Activated naive CD8-positive, alpha-beta T cell (primary cell): ENCODE measurements around the gene CSNK2A3.
"Not testable (repeated sequence)": the region's sequence is repeated elsewhere in the genome, so short reads cannot be mapped to it uniquely, and the experiment has no call there.

ENCODE experiments used
- H3K27ac Mint-ChIP-seq: one replicate; pipeline ENCODE4 v1.8.0; 2021; ENCODE audit warnings: mixed read lengths
- H3K27me3 Mint-ChIP-seq: one replicate; pipeline ENCODE4 v1.8.0; 2021; ENCODE audit warnings: mixed read lengths
- H3K36me3 Mint-ChIP-seq: one replicate; pipeline ENCODE4 v1.8.0; 2021; ENCODE audit warnings: mixed read lengths
- H3K4me1 Mint-ChIP-seq: one replicate; pipeline ENCODE4 v1.8.0; 2021; ENCODE audit warnings: low read depth, mixed read lengths
- H3K4me3 Mint-ChIP-seq: one replicate; pipeline ENCODE4 v1.8.0; 2021; ENCODE audit warnings: mild to moderate bottlenecking, mixed read lengths
- H3K9me3 Mint-ChIP-seq: one replicate; pipeline ENCODE4 v1.8.0; 2021; ENCODE audit warnings: low read depth, mixed read lengths

The CSNK2A3 gene

GRCh38 chr11:11366793-11367192 lies 13.7 kb upstream of the CSNK2A3 start:
- no peak overlapping the region for H3K4me3 Mint-ChIP-seq
- H3K27me3 Mint-ChIP-seq: peaks cover 19% of the 10 kb centered on the region
- H3K27ac Mint-ChIP-seq: no peak overlapping the region
- H3K4me1 Mint-ChIP-seq: no peaks in the 10 kb centered on the region
- H3K36me3 Mint-ChIP-seq: no peaks in the 10 kb centered on the region
- H3K9me3 Mint-ChIP-seq: peaks cover 5% of the 10 kb centered on the region

DNA sequence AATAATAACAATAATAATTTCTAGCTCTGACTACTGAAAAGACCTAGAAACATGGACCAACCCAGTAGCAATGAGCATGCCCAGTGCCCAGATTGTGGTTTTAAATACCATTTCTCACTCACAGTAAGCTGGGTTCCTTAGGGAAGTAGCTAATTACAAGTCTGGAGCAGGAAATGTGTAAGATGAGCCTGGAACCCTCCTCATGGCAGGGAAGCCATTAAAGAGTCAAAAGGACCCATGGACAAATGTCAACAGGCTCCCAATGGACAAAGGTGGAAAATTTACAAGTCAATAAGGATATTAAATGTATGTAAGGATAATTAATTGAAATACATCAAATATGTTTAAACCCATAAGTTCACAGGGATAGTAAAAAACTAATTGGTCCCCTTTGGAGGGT lies 10.6 kb upstream of the CSNK2A3 start:
- H3K9me3 Mint-ChIP-seq: peaks cover 5% of the 10 kb centered on the region
- no peak overlapping the region for H3K27ac Mint-ChIP-seq
- H3K36me3 Mint-ChIP-seq: no peaks in the 10 kb centered on the region
- no peak overlapping the region for H3K4me3 Mint-ChIP-seq
- peaks cover 12% of the 10 kb centered on the region for H3K27me3 Mint-ChIP-seq
- H3K4me1 Mint-ChIP-seq: no peaks in the 10 kb centered on the region

GRCh38 chr11:11359611-11360010 lies 6.6 kb upstream of the CSNK2A3 start:
- H3K4me1 Mint-ChIP-seq: no peaks in the 10 kb centered on the region
- H3K9me3 Mint-ChIP-seq: no peaks in the 10 kb centered on the region
- H3K4me3 Mint-ChIP-seq: no peak overlapping the region
- peaks cover 16% of the 10 kb centered on the region for H3K27me3 Mint-ChIP-seq
- H3K36me3 Mint-ChIP-seq: no peaks in the 10 kb centered on the region
- no peak overlapping the region for H3K27ac Mint-ChIP-seq

DNA sequence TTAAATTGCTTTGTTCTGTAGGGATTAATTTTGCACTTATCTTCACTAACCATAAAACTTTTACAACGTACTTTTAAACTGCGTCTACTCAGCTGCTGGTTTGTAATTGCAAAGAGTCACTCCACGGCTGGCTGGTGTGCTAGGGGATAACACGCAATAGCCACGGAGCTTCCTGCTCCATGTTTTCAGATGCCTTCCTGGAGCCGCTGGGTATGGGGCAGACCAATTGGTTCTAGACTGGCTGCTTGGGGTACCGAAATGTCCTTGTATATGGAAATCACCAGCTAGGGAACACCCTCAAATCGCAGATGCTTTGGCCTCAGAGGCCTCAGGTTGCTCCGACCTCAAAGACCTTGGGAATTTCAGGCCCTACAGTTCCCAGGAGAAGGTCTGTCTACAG lies 3.8 kb upstream of the CSNK2A3 start:
- H3K4me1 Mint-ChIP-seq: no peaks in the 10 kb centered on the region
- no peak overlapping the region for H3K27ac Mint-ChIP-seq
- no peaks in the 10 kb centered on the region for H3K9me3 Mint-ChIP-seq
- H3K27me3 Mint-ChIP-seq: peaks cover 11% of the 10 kb centered on the region
- no peaks in the 10 kb centered on the region for H3K36me3 Mint-ChIP-seq
- no peak overlapping the region for H3K4me3 Mint-ChIP-seq

DNA sequence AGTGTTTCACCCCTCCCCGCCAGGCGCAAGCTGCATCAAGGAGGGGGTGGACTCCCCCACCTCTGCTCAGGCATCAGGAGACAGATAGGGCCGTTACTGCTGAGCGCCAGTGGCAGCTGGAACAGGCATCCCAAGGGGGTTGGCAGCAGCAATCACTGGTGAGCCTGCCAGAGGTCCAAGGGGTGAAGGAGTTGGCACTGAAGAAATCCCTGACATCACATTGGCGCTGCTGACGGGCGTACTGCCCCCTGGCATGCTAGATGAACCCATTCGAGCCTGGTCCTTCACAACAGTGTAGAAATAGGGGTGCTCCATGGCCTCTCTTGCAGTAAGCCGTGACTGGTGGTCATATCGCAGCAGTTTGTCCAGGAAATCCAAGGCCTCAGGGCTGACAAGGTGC lies 1.2 kb downstream of the CSNK2A3 start:
- H3K27ac Mint-ChIP-seq, H3K4me3 Mint-ChIP-seq, H3K36me3 Mint-ChIP-seq, H3K4me1 Mint-ChIP-seq, H3K9me3 Mint-ChIP-seq: not testable (repeated sequence)
- peaks cover 10% of the 10 kb centered on the region for H3K27me3 Mint-ChIP-seq

DNA sequence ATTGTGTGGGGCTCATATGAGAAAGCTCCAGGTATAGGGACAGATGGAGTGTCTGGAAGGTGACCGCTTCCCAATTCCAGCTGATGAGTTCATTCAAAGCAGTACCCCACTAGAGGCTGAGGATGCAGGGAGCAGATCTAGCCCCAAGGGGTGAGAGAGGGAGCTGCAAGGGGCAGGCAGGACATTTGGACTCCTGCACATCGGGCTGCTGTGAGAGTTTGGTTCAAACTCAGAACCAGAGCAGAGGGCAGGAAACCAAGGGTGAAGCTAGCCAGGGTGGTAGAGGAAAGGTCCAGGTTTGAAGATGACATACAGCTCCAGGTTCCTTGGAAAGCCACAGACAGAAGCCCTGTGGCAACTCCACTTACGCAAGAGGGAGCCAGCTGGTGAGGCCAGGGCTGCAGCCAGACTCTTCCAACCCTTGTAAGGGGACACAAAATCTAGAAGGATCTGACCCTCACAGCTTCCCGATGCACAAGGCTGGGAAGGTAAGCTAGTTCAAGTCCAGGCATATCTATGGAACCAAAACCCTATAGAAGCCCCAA lies 1.9 kb downstream of the CSNK2A3 start:
- peaks cover 7% of the 10 kb centered on the region for H3K27me3 Mint-ChIP-seq
- H3K36me3 Mint-ChIP-seq: no peaks in the 10 kb centered on the region
- H3K9me3 Mint-ChIP-seq: no peaks in the 10 kb centered on the region
- no peaks in the 10 kb centered on the region for H3K4me1 Mint-ChIP-seq
- H3K4me3 Mint-ChIP-seq: no peak overlapping the region
- H3K27ac Mint-ChIP-seq: no peak overlapping the region

DNA sequence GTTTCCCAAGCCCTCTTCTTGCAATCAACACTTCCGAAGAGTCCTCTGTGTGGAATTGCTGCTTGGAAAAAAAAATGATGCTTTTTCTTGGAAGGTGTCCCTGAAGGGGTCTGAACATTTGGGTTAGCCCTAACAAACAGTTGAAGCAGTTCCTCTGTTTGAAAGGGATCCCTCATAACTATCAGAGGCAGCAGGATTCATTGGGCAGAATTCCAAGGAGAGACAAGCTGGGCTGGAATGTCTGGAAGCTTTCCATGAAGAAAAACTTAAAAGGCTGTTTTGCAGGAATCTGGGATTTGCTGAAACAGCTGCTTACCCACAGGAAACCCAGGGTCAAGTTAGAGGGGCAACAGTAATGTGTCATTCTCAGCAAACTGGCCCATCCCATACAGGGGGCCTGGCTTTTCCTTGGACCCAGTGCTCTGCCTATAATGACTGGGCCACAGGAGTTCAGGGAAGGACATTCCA lies 3.1 kb downstream of the CSNK2A3 start:
- H3K9me3 Mint-ChIP-seq: no peaks in the 10 kb centered on the region
- no peaks in the 10 kb centered on the region for H3K36me3 Mint-ChIP-seq
- H3K27me3 Mint-ChIP-seq: peaks cover 7% of the 10 kb centered on the region
- H3K27ac Mint-ChIP-seq: no peak overlapping the region
- no peak overlapping the region for H3K4me3 Mint-ChIP-seq
- no peaks in the 10 kb centered on the region for H3K4me1 Mint-ChIP-seq

GRCh38 chr11:11349106-11349825 lies 3.8 kb downstream of the CSNK2A3 start:
- H3K27me3 Mint-ChIP-seq: peaks cover 4% of the 10 kb centered on the region
- no peaks in the 10 kb centered on the region for H3K36me3 Mint-ChIP-seq
- H3K27ac Mint-ChIP-seq: no peak overlapping the region
- no peak overlapping the region for H3K4me3 Mint-ChIP-seq
- no peaks in the 10 kb centered on the region for H3K9me3 Mint-ChIP-seq
- H3K4me1 Mint-ChIP-seq: no peaks in the 10 kb centered on the region

DNA sequence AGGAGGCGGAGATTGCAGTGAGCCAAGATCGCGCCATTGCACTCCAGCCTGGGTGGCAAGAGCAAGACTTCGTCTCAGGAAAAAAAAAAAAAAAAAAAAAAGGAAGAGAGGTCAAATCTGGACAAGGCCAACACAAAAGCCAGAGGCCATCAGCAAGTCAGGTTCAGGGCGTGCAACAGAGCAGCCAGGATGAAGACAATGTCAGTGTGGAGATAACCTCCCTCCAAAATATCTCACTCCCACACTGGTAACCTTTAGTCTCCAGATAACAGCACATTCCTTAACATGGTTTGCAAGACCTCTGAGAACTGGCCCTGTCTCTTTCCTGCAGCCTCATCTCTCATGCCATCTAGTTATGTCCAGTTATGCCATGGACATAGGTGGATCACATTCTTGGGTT lies 4.7 kb downstream of the CSNK2A3 start:
- H3K36me3 Mint-ChIP-seq: no peaks in the 10 kb centered on the region
- H3K9me3 Mint-ChIP-seq: no peaks in the 10 kb centered on the region
- H3K4me3 Mint-ChIP-seq: no peak overlapping the region
- H3K4me1 Mint-ChIP-seq: no peaks in the 10 kb centered on the region
- peaks cover 4% of the 10 kb centered on the region for H3K27me3 Mint-ChIP-seq
- no peak overlapping the region for H3K27ac Mint-ChIP-seq

DNA sequence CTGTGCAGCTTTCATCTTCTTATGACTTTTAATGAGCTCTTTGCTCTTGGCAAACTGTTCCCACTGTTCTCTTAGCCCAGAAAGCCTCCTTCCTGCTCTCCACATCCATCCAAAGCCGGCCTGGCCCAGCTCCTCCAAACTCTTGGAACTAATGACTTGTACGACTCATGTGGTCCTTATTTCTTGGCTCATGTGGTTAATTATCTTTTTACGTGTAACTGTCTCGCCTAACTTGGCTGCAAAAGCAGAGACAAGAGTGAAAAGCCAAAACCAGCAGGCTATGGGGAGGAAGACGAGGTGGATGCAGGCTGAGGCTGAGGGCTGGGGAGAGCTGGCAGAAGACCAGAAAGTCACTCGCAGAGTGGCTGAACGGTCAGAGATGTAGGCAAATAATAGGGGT lies 5.5 kb downstream of the CSNK2A3 start:
- H3K4me3 Mint-ChIP-seq: no peak overlapping the region

GRCh38 chr11:11346303-11346702 lies 6.7 kb downstream of the CSNK2A3 start:
- Mint-ChIP-seq H3K27me3 (peaks cover 4% of the 10 kb centered on the region), H3K4me1 (no peaks in the 10 kb centered on the region), H3K9me3 (no peaks in the 10 kb centered on the region), H3K4me3 (no peak overlapping the region), H3K36me3 (no peaks in the 10 kb centered on the region), H3K27ac (no peak overlapping the region)

More for the DNA sequence above, 5.5 kb downstream of the CSNK2A3 start:
- no peaks in the 10 kb centered on the region for H3K36me3 Mint-ChIP-seq
- no peaks in the 10 kb centered on the region for H3K4me1 Mint-ChIP-seq
- H3K27me3 Mint-ChIP-seq: peaks cover 4% of the 10 kb centered on the region
- no peaks in the 10 kb centered on the region for H3K9me3 Mint-ChIP-seq
- no peak overlapping the region for H3K27ac Mint-ChIP-seq

- no peak overlapping the region for H3K27ac Mint-ChIP-seq
- H3K36me3 Mint-ChIP-seq: no peaks in the 10 kb centered on the region
- no peaks in the 10 kb centered on the region for H3K4me1 Mint-ChIP-seq
- H3K4me3 Mint-ChIP-seq: no peak overlapping the region
- no peaks in the 10 kb centered on the region for H3K9me3 Mint-ChIP-seq
- H3K27me3 Mint-ChIP-seq: peaks cover 2% of the 10 kb centered on the region
Measured at GRCh38 chr11:11345099-11345498, 8.0 kb downstream of the CSNK2A3 start.

GRCh38 chr11:11344045-11344444 lies 9.0 kb downstream of the CSNK2A3 start:
- Mint-ChIP-seq H3K27me3 (peaks cover 2% of the 10 kb centered on the region), H3K36me3 (no peaks in the 10 kb centered on the region), H3K4me3 (no peak overlapping the region), H3K9me3 (no peaks in the 10 kb centered on the region), H3K4me1 (no peaks in the 10 kb centered on the region), H3K27ac (no peak overlapping the region)

DNA sequence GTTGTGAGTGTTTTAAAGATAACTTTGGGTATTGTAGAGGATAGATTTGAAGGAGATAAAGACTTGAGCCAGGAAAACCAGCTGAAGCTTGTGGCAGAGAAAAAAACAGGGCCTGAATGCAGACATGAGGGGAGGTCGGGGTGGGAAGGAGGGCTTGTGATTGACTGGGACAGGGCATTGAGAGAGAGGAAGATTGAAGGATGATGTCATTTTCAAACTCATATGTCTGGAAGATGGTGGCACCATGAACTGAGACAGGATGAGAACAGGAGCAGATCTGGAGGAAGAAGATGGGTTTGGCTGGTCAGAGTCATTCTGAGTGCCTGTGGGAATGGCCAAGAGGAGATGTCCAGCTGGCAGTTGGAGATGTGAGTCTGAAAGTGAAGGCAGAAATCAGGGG lies 14.7 kb downstream of the CSNK2A3 start:
- no peaks in the 10 kb centered on the region for H3K36me3 Mint-ChIP-seq
- H3K4me1 Mint-ChIP-seq: no peaks in the 10 kb centered on the region
- no peaks in the 10 kb centered on the region for H3K9me3 Mint-ChIP-seq
- H3K4me3 Mint-ChIP-seq: no peak overlapping the region
- no peak overlapping the region for H3K27ac Mint-ChIP-seq
- peaks cover 2% of the 10 kb centered on the region for H3K27me3 Mint-ChIP-seq

DNA sequence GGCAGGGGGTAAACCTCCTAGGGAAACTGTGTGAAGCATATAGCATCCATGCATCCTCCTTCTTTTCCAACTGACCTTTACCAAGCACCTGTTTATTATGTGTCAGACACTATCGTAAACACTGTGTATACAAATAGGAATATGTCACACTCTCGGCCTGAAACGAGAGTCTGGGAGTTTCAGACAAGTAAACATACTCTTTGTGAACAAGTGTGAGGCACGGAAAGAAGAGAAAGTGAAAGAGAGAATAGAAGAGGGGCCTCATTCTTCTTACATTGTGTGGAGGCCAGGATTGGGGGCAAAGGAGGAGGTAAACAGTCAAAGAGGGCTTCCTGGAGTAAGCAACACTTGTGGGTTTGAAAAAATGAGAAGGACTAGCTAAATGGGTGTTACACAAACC lies 16.4 kb downstream of the CSNK2A3 start:
- no peaks in the 10 kb centered on the region for H3K4me1 Mint-ChIP-seq
- peaks cover 2% of the 10 kb centered on the region for H3K27me3 Mint-ChIP-seq
- no peak overlapping the region for H3K4me3 Mint-ChIP-seq
- H3K9me3 Mint-ChIP-seq: no peaks in the 10 kb centered on the region
- H3K27ac Mint-ChIP-seq: no peak overlapping the region
- H3K36me3 Mint-ChIP-seq: no peaks in the 10 kb centered on the region

- Mint-ChIP-seq H3K27me3 (peaks cover 2% of the 10 kb centered on the region), H3K9me3 (no peaks in the 10 kb centered on the region), H3K27ac (no peak overlapping the region), H3K4me3 (no peak overlapping the region), H3K4me1 (no peaks in the 10 kb centered on the region), H3K36me3 (no peaks in the 10 kb centered on the region)
Measured at GRCh38 chr11:11335043-11335442, 18.0 kb downstream of the CSNK2A3 start.
